ENCODE results near the gene DCAKD. TPM values are rescaled to one million over a fixed set of nuclear protein-coding genes. Genes with fewer than 3 reads are reported as not detected.

DCAKD gene
- total RNA-seq, 1 donor from 2014 or later, result 32.1 TPM

DNA sequence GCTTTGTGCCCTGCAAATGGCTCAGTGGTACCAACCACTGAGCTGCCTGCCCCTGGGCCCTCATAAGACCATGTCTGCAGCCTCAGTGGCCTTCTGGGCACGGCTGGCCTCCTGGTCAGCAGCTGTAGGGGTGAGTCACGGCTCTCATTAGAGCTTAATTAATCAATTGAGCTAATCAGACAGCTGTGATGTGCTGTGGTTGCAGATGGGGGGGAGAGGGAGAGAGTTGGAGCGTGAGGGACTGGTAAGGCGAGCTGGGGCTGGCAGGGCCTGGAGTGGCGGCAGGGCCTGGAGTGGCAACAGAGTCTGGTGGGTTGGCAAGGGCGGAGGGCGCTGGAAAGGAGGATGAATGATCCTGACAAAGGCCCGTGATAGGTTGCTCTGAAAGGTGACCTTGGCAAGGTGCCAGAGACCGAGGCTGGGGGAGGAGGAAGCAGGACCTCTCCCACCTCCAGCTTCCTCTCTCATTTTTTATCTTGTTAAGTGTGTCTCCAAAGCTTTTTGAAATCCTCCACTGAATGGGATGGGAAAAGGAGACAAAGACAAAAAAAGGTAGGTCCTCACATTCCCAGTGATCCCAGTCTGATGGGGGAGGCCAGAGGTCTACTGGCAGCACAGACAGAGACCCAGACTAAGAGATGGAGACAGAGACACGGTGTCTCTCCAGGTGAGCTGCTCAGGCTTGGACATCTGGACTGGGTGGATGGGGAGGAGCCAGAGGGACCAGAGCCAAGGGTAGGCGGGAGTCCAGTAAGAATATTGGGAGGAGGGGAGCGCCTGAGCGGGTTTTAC, 41.6 kb downstream of the DCAKD start:
- intact Hi-C loops (cut with DNase I), result no loop called here
- no peak for DNase-seq (ENCODE audit: low spot score)

DNA sequence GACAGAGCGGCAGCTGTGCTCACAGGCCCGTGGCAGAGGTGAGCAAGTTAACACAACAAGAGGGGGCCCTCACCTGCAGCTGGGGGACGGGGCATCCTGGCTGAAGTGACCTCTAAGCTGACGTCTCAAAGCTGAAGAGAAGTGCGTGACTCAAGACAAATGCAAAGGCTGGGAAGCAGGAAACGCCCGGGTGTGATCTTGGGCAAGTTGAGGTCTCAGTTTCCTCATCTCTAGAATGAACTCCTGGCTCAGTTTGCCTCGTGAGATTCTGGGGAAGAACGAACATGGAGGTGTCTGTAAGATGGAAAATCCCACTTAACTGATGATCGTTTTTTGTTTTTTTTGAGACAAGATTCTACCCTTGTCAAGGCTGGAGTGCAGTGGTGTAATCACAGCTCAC, 43.2 kb downstream of the DCAKD start:
- no peak for DNase-seq (ENCODE audit: low spot score)
- intact Hi-C loops (cut with DNase I), result no loop called here

DNA sequence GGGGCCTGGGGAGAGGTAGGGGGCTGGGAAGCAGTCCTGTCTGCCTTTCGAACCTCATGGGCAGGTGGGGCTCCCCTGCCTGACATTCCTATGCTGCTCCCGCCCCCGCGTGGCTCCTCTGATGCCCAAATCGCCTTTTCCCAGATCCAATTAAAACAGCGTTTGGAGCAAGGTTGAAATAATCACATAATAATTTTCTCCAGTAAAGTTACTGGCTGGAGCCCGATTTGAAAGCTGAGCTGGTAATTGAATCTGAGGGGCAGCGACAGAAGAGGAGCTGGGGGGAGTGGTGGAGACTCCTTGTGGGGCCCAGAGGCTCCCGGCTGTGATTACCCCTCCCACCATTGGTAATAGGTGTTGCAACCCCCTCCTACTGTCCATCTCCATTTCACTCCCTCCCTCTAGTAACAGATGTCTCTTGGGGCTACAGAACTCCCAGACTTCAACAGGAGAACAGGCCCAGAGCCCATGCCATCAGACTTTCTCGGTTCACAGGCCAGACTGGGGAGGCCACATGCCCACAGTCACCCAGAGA, 44.4 kb downstream of the DCAKD start:
- intact Hi-C loops (cut with DNase I), result no loop called here
- DNase-seq (ENCODE audit: low spot score), result no peak

DNA sequence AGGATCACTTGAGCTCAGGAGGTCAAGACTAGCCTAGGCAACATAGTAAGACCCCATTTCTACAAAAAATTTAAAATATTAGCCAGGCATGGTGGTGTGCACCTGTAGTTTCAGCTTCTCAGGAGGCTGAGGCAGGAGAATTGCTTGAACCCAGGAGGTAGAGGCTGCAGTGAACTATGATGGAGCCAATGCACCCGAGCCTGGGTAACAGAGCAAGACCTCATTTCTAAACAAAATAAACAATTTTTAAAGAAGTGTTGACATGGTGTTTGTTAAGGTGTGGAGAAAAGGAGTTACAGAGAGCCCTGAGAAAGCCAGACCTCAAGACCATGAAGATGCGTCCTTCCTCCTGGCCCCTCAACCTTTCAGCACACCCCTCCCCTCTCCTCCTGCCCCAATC, 45.7 kb downstream of the DCAKD start:
- intact Hi-C loops (cut with DNase I), result no loop called here
- no peak for DNase-seq (ENCODE audit: low spot score)

DNA sequence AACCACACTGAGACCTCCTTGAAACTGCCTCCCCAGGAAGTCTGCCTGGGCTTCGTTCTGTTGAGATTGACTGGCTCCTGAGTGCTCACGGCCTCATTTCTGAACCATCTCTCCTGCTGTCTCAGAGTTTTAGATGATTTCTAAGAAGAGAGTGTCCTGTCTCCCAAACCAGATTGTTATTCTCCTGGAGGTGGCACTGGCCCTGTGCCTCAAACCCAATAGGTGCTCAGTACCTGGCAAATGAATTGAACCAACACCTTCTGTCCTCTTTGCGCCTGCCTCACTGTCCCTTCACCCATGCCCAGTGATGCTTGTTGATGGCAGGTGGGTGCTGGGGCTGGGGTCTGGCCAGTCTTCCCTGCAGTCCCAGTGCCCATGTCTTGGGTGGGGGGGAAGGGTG, 47.0 kb downstream of the DCAKD start:
- no peak for DNase-seq (ENCODE audit: low spot score)
- intact Hi-C loops (cut with DNase I), result no loop called here

DNA sequence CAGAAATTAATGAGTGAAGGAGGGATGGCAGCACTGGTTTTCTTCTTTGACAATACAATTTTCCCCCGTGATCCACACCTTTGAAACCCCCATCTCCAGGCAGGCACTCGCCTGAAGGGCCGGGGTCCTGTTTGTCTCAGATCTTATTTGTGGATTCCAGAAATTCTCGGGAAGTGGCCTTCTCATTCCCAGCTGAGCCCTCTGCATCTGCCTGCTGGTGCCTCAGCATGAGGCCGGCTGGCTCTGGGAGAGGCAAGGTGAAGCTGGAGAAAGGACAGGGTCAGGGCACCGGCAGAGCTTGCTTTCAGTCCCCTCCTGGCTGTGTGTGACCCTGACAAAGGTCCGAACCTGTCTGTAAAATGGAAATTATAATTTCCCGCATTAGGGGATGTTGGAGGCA, 47.6 kb downstream of the DCAKD start:
- intact Hi-C loops (cut with DNase I), result no loop called here

DNA sequence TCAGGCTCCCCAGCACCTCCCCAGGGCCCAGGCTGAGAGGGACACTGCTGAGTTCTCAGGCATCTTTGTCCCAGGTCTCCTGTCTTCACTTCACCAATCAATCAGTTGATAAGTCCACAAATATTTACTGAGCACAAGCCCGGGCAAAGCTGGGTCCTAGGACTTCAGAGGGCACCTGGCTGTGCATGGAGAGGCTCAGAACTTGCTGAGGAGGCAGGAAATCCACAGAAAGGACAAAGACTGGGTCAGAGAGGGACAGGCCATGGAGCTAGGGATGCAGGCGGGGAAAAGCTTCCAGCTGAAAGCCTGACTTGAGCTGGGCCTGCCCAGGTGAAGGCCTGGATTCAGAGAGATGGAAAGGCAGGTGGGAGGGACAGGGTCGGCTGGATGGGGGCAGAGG, 50.1 kb downstream of the DCAKD start:
- intact Hi-C loops (cut with DNase I), result no loop called here
- DNase-seq (ENCODE audit: low spot score), result no peak

More for the DNA sequence above, 47.6 kb downstream of the DCAKD start:
- DNase-seq (ENCODE audit: low spot score), result no peak

DNA sequence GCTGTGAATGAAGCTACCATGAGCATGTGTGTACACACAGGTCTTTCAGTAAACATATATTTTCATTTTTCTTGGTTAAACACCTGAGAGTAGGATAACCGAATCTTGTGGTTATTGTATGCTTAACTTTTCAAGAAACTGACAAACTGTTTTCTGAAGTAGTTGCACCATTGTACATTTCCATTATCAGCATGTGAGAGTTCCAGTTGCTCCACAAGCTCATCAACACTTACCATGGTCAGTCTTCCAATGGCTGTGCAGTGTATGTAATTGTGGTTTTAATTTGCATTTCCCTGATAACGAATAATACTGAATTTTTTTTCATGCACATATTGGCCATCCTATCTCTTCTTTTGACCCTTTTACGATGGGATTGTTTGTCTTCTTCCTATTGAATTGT, 52.0 kb downstream of the DCAKD start:
- no peak for DNase-seq (ENCODE audit: low spot score)
- intact Hi-C loops (cut with DNase I), result no loop called here

DNA sequence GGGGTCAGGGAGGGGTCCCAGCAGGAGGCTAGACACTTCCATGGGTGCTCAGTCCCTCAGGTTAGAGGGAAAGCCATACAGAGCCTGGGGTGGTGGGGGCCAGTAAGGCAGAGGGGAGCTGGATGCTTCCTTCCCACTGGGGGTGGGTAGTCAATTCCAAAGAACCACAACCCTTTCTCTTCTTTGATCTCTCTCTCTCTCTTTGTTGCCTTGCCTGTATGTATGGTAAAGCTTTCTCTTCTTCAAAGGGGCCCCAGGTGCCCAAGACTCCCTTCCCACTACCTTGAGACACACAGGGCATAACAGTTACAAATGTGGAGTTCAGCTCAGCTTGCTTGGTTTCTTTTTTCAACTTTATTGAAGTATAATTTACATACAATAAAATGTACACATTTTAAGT, 52.8 kb downstream of the DCAKD start:
- intact Hi-C loops (cut with DNase I), result no loop called here
- no peak for DNase-seq (ENCODE audit: low spot score)

DNA sequence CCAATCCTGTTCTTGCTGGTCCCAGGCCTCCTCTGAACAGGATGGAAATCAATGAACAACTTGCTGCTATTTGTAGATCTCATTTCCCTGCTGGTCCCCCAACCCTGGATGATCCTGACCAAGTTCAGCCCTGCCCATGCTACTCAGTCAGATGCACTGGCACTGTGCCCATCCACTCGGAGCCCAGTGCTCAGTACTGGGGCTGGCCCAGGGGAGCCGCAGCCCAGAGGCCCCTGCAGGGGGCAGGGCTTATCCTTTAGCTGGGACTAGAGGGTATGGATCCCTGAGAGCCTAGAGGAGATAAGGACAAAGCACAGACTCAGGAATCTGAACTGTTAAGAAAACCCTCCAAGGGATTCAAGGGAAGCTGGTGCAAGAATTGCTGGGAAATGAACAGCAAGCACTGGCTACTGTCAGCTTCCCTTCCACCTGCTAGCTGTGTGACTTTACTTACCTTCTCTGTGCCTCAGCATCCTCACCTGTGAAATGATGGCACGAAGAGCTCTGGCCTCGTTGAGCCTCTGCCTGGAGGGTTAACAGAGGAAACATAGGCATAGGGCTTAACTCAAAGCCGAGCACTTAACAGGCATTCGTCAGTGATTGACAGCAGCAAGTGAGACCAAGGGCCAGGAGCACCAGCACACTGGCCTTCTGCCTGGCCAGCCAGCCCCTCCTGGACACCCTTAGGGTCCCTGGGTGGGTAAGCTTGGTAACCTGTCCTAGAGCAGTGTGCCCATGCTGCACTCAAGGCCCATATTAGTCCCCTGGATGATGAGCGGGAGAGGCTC, 53.5 kb downstream of the DCAKD start:
- no peak for DNase-seq (ENCODE audit: low spot score)
- intact Hi-C loops (cut with DNase I), result no loop called here

DNA sequence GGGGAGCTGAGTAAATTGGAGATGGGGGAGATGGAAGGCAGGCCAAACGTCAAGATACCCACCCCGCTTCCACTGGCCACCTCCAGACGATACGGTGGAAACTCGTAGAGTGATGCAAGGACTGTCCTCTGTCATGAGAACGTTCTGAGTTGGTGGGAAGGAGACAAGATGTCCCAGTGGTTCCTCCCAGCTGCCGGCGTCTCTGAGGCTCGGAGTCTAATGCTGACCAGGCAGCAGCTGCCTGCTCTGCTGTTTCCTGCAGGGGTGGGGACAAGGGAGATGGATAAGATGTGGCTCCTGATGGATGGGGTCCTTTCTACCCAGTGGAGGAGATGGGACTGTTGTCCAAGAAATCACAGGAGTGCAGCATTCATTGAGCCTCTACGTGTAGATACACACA, 55.1 kb downstream of the DCAKD start:
- intact Hi-C loops (cut with DNase I), result no loop called here
- no peak for DNase-seq (ENCODE audit: low spot score)

DNA sequence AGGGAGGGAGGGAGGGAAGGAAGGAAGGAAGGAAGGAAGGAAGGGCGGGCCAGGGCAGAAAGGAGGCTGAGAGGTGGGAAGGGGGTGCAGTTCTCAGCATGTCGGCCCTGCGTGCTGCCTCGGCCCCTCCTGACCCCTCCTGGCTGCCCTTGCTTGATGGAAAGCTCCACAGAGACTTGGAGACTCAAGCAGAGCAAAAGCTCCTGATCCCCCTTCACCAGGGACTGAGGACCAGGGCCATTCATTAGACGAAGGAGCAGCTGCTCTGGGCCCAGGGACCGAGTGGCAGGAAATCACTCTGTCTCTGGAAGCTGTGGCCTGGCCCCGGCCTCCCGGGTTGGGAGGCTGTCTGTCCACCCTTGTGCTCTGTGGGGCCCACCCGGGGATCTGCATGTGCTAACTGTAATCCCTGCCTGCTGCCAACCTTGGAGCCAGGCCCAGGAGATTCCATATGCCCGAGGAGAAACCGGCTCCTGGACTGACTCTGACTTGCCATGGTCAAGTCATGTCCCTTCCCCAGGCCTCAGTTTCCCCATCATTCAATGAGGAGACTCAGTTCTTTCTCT, 55.9 kb downstream of the DCAKD start:
- DNase-seq (ENCODE audit: low spot score), result no peak
- intact Hi-C loops (cut with DNase I), result no loop called here

DNA sequence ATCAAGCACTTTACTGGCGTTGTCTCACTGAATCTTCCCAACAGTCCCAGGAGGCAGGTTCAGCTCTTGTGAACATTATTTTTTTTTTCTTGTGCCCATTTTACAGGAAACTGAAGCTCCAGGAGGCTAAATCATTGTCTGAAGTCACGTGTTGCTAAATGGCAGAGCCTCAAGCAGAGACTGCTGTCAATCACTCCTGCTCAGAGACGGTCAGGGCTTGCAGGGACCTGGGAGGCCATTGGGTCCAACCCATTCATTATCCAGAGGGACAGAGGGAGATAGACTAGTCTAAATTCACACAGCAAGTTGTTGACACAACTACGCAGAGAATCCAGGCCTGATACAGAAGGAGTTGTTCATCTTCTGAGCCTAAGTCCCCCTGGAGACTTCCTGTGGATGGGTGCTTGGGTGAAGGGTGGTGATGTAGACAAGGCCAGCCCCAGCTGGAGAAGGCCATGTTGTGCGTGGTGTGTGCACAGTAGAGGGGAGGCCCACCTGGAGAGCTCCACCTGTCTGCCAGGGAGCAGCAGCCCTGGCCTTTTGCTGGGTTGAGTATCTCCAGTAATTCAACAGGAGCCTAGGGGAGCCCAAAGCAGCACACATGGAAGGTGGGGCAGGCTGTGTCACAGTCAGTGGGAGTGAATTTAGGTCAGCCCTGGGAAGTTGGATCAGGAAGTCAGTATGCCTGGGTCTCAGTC, 59.0 kb downstream of the DCAKD start:
- intact Hi-C loops (cut with DNase I), result no loop called here
- no peak for DNase-seq (ENCODE audit: low spot score)

DNA sequence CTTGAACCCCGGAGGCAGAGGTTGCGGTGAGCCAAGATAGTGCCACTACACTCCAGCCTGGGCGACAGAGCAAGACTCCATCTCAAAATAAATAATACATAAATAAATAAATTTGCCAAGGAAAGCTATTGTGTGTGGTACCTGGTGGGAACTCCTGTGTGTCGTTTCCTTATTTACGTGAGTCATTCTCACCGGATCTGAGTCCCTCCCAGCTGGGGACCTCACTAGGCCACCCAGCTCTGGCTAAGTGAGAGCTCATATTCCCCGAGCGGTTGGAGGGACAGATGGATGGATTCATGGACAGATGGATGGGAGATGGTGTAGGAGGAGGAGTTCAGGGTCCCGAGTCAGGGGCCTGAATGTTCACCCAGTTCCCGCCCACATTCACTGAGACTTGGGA, 60.4 kb downstream of the DCAKD start:
- no peak for DNase-seq (ENCODE audit: low spot score)
- intact Hi-C loops (cut with DNase I), result no loop called here

DNA sequence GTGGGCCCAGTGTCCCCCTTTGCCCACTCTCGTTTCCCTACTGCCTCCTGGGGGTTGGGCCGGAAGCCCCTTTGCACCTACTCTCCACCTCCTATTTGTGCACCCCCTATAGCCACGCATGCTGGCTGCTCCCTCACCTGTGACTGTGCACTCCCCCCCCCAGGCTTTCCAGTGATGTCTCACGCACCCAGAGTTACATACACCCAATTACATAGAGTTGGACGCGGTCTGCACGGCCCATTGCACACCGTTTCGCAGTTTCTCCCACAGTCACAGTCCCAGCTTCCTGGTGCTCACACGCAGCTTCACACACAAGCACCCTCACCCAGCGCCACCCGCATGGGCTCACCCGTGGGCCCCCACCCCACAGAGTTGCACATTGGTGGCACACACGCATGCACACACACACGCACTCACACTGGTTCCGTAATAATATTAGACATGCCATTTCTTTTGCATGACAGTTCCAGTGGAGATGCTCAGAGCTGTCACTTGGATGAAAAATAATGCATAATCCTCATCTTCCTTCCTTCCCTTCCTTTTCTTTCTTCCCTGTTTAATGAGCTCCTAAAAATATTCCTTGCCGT, 61.8 kb downstream of the DCAKD start:
- intact Hi-C loops (cut with DNase I), result no loop called here
- DNase-seq (ENCODE audit: low spot score), result no peak

DNA sequence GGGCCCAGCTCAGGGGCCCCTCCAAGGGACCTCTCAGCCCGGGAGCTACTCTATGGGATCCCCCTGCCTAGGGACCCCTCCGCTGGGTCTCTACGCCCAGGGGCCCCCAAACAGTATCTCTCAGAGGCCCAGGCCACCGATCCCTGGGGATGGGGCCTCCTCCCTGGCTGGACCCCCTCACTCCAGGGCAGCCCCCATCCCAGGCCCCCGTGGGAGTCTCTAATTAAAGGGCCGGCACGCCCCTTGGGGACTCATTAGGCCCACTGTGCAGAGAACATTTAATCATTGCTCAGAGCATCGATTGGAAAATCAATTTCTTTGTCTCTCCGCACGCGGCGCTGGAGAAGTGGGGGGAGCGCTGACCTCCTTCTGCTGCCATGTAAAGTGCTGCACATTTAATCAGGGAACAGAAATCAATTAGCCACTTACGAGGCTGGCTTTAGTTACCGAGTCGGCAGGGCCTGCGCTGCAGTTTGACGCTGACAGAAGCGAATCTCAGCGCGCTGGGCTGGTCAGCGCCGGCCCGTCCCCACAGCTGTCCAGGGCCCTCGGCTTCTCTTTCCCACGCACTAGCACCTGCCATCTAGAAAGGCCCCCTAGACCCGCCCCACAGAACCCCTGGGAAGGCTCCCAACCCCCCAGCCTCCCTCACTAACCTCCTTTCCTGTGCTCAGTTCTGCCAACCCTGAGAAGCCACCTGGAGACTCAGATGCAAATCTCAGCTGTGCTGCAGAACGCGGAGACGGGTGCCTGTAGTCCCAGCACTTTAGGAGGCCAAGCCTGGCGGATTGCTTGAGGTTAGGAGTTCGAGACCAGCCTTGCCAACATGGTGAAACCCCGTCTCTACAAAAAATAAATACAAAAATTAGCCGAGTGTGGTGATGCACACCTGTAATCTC, 63.1 kb downstream of the DCAKD start:
- intact Hi-C loops (cut with DNase I), result no loop called here
- DNase-seq (ENCODE audit: low spot score), result no peak

DNA sequence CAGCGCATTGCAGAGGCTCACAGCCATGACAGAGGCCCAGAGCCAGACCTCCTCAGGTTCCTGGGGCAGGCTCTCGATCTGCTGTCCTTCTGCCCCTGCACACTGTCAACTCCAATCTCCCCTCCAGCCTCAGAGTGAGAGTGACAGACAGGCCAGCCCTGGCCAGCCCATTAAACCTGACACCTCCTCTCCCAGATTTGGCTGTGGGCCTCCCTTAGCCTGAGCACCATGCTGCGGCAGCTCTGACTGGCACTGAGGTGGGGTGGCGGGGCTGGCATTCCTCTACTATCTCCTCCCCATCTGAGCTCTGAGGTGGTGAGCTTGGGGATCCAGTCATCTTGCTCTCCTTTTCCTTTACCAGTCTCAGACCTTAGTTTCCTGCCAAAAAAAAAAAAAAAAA, 67.9 kb downstream of the DCAKD start:
- intact Hi-C loops (cut with DNase I), result no loop called here
- peak; percentile 82 for DNase-seq (ENCODE audit: low spot score)

DNA sequence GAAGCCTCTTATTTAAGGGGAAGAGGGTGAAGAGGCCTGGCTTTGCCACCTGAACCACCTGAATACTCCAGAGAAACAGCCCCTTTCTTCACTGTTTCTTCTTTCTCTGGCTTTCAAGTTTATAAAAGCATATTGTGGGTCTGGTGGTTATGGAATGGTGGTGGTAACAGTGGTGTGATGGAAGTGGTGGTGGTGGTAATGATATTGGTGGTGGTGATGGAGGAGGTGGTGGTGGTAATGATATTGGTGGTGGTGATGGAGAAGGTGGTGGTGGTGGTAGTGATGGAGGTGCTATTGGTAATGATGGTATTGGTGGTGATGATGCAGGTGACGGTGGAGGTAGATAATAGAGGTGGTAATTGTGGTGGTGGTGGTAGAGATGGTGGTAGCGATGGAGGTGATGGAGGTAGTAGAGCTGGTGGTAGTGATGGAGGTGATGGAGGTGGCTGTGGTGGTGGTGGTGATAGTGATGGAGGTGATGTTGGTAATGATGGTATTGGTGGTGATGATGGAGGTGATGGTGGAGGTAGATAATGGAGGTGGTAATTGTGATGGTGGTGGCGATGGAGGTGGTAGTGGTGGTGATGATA, 69.2 kb downstream of the DCAKD start:
- intact Hi-C loops (cut with DNase I), result no loop called here
- DNase-seq (ENCODE audit: low spot score), result no peak

Measured in cardiac septum (tissue), 1 donor.